ENCODE measurements around the gene PITPNC1.

- peak in 1 of 3 donors; percentile 37 for TF ChIP-seq POLR2AphosphoS5 (IDR thresholded peaks at IDR 0.05)
- TF ChIP-seq, protein P1, sequence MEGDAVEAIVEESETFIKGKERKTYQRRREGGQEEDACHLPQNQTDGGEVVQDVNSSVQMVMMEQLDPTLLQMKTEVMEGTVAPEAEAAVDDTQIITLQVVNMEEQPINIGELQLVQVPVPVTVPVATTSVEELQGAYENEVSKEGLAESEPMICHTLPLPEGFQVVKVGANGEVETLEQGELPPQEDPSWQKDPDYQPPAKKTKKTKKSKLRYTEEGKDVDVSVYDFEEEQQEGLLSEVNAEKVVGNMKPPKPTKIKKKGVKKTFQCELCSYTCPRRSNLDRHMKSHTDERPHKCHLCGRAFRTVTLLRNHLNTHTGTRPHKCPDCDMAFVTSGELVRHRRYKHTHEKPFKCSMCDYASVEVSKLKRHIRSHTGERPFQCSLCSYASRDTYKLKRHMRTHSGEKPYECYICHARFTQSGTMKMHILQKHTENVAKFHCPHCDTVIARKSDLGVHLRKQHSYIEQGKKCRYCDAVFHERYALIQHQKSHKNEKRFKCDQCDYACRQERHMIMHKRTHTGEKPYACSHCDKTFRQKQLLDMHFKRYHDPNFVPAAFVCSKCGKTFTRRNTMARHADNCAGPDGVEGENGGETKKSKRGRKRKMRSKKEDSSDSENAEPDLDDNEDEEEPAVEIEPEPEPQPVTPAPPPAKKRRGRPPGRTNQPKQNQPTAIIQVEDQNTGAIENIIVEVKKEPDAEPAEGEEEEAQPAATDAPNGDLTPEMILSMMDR (IDR thresholded peaks at IDR 0.05): no peak
- TF ChIP-seq POLR2A (IDR thresholded peaks at IDR 0.05): no peak
Measured at GRCh38 chr17:67520252-67520906, 143.3 kb downstream of the PITPNC1 start.

Data from suprapubic skin (tissue), 4 donors.